Fibroblast of skin of right quadriceps (primary cell): ENCODE data around the gene SLC6A3.

ENCODE experiments used
- DNase-seq: peaks from one replicate; pipeline ENCODE4 v3.0.0-alpha.2; 2013

Gene SLC6A3

GRCh38 chr5:1445313-1445688 lies at the start of gene SLC6A3:
TSS of gene SLC6A3 (minus strand) at chr5:1445440. CDS start at chr5:1443197, 2,243 bp downstream.
- DNase-seq, result no peak

GRCh38 chr5:1493941-1494340 lies 48.7 kb upstream of the SLC6A3 start:
- no peak for DNase-seq

GRCh38 chr5:1493413-1493812 lies 48.2 kb upstream of the SLC6A3 start:
- no peak for DNase-seq

GRCh38 chr5:1492757-1493156 lies 47.5 kb upstream of the SLC6A3 start:
- DNase-seq, result no peak

- no peak for DNase-seq
Observed at GRCh38 chr5:1490376-1490775, 45.1 kb upstream of the SLC6A3 start.

- DNase-seq, result no peak
Observed at GRCh38 chr5:1489754-1490153, 44.5 kb upstream of the SLC6A3 start.

- peak; percentile 59 for DNase-seq
Observed at GRCh38 chr5:1488882-1489680, 43.8 kb upstream of the SLC6A3 start.

GRCh38 chr5:1487079-1487764 lies 42.0 kb upstream of the SLC6A3 start:
- DNase-seq, result no peak

GRCh38 chr5:1486271-1486670 lies 41.0 kb upstream of the SLC6A3 start:
- DNase-seq, result no peak

- DNase-seq, result no peak
Observed at GRCh38 chr5:1485579-1486118, 40.4 kb upstream of the SLC6A3 start.

- DNase-seq, result no peak
Observed at GRCh38 chr5:1484730-1485578, 39.7 kb upstream of the SLC6A3 start.

GRCh38 chr5:1483856-1484729 lies 38.9 kb upstream of the SLC6A3 start:
- DNase-seq, result no peak

- DNase-seq, result no peak
Observed at GRCh38 chr5:1483064-1483463, 37.8 kb upstream of the SLC6A3 start.

- DNase-seq, result no peak
Observed at GRCh38 chr5:1481959-1482331, 36.7 kb upstream of the SLC6A3 start.

- no peak for DNase-seq
Observed at GRCh38 chr5:1481266-1481958, 36.2 kb upstream of the SLC6A3 start.

GRCh38 chr5:1480806-1481205 lies 35.6 kb upstream of the SLC6A3 start:
- no peak for DNase-seq

- no peak for DNase-seq
Observed at GRCh38 chr5:1480217-1480616, 35.0 kb upstream of the SLC6A3 start.

GRCh38 chr5:1479581-1480188 lies 34.4 kb upstream of the SLC6A3 start:
- peak; percentile 48 for DNase-seq

GRCh38 chr5:1479066-1479465 lies 33.8 kb upstream of the SLC6A3 start:
- no peak for DNase-seq

GRCh38 chr5:1478271-1479035 lies 33.2 kb upstream of the SLC6A3 start:
- no peak for DNase-seq
